ENCODE results near the gene SPINT1. TPM values are rescaled to one million over a fixed set of nuclear protein-coding genes. Genes with fewer than 3 reads are reported as not detected.

The SPINT1 gene
- total RNA-seq, 1 donor from 2014 or later, result not detected

DNA sequence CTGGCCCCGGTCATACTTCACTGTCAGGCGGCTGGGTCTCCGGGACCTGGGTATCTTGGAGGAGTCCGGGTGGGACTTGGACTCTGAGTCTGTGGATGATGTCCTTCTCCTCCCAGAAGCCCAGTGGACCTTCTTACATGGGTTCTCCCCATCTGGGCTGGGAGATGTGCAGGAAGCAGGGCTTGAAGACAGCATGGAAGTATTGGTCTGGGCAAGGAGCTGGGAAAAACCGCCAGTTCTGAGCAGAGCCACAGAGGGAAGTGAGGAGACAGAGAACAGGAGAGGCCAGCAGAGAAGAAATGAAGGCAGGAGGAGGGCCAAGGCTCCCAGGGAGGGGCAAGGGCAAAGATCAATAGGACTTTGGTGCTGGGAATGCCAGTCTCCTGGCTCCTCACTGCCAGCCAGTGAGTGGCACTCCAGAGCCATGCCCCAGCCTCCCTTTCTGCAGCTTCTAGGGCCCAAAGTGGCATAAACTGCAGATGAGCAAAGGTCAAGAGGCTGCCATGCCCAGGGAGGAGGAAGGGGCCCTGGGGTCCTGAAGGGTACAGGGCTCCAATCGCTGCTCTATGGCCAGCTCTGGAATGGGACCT is 15.3 kb upstream of the SPINT1 start, which contains the start of gene PPP1R14D:
Gene PPP1R14D, minus strand, starts transcription at position 262 of the 590 bp plus-strand sequence. Its CDS starts 67 bp downstream, at position 195.
- DNase-seq (ENCODE audit: low read depth), result no peak

DNA sequence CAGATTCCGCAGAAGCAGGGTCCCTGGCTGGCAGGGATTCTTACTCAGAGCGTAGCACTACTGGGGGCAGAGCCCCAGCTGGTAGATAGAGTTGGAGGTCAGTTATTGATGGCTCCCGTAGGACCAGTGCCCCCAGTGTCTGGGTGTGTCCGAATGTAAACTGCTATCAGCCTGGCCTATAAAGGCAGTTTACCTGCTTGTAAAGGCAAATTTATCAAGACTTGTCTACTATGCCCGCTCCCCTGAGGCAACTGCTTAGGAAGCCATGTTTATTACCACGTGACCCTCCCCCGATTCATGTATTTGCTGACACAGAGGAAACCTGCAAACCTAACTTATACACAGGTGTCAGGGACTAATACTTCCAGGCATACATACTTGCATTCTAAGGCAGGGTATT is 14.7 kb upstream of the SPINT1 start:
- DNase-seq (ENCODE audit: low read depth), result no peak

DNA sequence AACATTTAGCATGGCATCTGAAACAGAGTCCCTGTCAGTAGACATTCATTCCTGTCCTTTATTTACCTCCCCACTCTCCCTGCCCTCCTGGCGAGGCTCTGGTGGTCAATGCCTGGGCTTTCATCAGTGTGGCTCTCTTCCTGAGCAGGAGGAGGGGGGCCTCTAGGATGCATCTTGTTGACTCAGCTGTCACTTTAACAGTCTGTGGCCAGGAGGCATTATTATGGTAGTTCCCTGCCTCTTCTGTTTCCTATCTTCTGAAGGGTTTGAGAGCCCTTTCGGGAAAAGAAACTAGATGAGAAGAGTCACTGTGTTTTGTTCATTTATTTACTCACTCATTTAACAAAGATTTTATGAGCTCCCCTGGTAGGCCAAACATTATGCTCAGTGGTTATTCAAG is 13.0 kb upstream of the SPINT1 start:
- DNase-seq (ENCODE audit: low read depth), result peak; percentile 30

DNA sequence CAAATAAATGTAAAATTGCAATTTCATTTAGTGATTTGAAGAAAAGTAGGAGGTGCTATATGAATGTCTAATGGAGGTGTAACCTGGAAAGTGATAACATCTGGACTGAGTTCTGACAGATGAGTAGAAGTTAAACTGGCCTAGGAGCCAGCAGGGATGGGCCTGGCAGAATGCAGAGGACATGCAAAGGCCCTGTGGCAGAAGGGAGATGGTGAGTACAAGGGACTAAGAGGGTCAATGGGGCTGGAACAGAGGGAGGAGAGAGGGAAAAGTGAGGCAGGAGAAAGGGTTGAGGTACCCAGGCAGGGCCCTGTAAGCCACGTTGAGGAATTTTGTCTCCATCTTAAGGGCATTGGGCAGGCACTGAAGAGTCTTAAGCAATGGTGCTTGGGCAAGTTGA is 12.0 kb upstream of the SPINT1 start:
- no peak for DNase-seq (ENCODE audit: low read depth)

DNA sequence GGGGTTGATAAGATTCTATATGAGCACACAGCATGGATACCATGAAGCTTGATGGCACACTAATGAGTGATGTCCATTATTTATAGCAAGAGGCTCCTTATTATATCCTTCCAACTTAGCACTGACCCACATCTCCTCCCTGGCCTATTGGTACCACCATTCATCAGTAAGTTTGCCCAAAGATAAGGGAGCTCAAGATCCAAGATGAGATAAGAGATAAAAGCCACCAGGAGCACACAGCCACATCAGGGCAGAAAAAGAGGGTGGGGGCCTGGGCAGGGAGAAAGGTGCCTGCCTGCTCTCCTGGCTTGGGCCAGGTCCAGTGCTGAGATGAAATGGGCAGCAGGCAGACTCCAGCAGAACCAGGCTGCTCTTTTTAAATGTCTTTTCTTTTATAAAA is 10.9 kb upstream of the SPINT1 start:
- no peak for DNase-seq (ENCODE audit: low read depth)

DNA sequence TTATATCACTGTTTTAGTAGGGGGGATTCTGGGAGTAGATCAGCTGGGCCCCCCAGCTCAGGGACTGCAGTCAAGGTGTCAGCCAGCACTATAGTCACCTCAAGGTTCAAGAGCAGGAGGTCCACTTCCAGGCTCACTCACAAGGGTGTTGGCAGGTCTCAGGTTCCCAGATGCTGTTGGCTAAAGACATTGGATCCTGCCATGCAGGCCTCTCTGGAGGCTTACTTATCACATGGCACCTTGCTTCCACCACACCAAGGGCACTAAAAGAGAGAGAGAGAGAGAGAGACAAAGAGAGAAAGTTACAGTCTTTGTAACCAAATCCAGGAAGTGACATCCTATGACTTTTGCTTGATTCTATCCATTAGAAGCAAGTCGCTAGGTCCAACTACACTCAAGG is 7.8 kb upstream of the SPINT1 start:
- no peak for DNase-seq (ENCODE audit: low read depth)

DNA sequence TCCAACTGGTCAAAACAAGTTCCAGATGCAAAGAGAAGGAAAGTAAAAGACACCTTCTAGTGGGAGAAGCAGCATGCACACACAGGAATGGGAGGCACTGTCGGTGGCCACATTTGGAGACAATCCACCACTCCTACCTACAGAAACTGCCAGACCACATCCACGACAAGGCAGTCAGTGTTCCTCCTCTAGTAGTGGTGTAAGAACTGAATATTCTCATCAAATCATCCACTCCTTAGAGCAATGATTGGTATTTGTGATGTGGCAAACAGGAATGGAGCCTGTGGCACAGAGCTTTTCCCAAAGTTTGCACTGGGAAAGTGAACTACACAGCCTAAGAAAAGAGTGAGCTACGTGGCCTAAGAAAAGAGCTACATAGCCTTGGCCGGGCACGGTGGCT is 5.1 kb upstream of the SPINT1 start:
- no peak for DNase-seq (ENCODE audit: low read depth)

DNA sequence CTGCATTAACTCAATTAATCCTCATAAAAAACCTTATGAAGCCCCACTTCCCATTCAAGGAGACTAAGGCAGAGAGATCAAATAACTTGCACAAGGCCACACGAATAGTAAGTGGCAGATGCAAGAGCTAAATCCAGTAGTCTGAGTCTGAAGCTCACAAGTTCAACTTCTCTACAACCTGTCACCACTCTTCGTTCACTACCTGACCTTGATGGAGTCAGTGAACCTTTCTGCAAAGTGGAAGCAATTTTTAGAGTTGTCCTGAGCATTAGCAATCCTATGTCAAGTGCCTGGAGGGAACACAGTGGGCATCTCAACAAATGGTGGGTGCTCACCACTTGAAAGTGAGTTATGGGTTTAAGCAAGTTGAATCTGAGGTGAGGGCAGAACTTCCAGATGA is 2.1 kb upstream of the SPINT1 start:
- no peak for DNase-seq (ENCODE audit: low read depth)

DNA sequence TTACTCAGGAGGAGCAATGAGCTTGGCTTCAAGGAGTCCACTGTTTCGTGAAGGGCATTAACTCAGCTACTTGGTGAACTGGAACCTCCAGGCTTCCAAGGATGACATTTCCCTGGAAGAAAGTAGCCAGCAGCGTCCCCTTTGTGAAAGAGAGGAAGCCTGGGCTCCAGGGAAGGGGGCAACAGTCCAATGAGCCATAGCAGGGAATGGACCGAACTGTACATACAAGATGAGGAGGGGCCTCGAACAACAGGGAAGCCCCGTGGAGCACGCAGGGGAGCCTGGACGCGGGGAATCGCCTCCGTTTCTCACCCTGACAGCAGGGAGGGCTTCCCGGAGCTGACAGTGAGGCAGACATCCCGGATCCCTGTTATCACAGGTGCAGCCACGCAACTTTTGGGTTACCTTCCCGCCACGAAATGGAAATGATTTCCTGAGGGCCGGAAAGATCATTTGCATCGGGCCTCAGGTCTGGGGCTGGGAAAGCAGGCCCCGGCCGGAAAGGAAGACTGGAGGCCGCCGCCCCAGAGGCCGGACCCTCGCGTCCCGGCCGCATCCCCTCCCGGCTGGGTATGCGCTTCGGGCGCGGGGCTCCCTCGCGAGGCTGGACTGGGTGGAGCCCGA is 475 bp upstream of the SPINT1 start:
- no peak for DNase-seq (ENCODE audit: low read depth)

DNA sequence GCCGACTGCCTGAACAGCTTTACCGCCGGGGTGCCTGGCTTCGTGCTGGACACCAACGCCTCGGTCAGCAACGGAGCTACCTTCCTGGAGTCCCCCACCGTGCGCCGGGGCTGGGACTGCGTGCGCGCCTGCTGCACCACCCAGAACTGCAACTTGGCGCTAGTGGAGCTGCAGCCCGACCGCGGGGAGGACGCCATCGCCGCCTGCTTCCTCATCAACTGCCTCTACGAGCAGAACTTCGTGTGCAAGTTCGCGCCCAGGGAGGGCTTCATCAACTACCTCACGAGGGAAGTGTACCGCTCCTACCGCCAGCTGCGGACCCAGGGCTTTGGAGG is 815 bp downstream of the SPINT1 start:
- DNase-seq (ENCODE audit: low read depth), result no peak

DNA sequence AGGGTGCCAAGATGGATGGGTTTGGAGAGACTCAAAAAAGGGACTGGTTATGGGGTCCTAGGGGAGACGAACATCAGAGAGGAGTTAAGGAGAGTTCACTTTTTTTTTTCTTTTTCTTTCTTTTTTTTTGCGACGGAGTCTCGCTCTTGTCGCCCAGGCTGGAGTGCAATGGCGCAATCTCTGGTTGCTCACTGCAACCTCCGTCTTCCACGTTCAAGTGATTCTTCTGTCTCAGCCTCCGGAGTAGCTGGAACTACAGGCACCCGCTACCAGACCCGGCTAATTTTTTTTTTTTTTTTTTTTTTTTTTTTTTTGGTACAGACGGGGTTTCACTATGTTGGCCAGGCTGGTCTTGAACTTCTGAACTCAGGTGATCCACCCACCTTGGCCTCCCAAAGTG is 1.2 kb downstream of the SPINT1 start:
- no peak for DNase-seq (ENCODE audit: low read depth)

DNA sequence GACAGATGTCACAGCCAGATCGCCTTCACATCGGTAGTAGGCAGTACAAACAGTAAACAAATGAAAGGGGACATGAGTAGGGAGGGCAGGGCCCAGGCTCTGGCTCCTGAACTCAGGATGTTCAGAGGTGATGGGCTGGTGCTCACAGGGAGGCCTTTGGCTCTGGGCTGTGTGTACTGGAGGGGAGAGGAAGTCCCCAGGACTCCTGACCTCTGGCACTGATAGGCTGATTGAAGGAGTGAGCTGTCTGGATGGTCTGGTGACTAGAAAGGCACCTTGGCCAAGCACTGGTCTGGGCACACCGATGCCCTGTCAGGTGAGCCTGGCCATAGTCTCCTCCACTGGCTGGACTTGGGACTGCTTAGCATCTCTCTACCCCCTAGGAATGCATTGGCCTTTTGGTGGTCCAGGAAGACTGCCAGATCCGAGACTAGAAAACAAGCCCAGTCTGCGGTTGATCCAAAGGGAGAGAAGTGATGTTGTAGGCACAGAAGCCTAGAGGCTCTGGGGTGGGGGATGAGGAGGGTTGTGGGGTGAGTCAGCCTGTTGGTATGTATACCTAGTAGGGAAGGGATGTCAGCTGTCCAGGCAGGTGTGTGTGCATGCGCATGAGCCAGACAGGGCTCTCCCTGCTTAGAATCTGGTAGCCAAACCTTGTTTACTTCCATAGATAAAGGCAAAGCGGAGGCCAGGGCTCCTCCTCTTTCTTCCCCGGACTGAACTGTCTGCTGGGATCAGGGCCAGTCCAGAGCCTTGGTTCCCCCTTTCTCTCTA is 1.9 kb downstream of the SPINT1 start:
- DNase-seq (ENCODE audit: low read depth), result no peak

DNA sequence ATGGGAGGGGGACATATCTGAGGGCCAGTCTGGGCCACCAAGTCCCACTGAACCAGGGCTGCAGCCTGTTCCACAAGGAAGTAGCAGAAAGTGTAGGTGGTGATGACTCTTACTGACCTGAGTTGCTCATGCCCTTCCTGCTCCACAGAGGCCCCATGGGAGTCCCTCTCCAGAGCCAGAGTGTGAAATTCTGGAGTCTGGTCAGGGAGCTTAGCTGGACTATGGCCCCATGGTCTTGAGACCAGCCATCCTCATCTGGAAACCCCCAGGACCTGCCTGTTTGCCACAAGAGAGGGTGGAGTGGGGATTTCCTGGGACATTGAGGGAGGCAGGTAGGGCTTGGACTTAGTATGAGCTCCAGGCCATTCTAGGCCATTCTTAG is 3.0 kb downstream of the SPINT1 start:
- no peak for DNase-seq (ENCODE audit: low read depth)

DNA sequence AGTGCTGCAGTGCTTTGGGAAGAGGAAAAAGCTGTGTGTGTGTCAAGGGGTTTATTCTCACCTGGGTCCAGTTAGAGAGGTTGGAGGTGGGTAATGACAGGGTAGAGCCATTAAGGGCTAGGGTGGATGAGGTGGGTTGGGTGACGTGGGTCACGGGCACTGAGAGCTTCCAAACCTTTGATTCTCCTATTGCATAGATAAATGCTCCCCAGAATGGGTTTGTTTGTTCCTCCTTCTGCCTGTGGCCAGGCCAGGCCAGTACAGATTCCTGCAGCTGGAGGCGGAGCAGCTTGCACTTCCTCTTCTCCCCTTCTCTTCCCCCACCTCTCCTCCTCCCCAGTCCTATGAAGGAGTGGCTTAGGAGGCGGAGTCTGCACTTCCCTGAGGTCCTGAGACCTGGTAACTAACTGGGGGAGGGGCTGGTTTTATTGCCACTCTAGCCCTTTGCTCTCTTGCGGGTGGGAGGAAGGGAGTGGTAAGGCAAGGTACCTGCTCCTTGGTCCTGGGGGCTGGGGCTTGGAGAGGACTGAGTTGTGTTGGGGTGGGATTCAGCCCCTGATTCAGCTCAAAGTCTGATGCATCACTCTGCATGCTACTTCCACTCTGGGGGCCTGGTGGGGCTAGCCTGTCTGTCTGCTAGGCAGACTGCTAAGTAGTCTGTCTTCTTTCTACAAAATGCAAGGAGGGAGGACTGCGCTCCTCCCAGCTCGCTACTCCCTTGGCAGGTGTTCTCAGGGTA is 3.5 kb downstream of the SPINT1 start:
- DNase-seq (ENCODE audit: low read depth), result no peak

DNA sequence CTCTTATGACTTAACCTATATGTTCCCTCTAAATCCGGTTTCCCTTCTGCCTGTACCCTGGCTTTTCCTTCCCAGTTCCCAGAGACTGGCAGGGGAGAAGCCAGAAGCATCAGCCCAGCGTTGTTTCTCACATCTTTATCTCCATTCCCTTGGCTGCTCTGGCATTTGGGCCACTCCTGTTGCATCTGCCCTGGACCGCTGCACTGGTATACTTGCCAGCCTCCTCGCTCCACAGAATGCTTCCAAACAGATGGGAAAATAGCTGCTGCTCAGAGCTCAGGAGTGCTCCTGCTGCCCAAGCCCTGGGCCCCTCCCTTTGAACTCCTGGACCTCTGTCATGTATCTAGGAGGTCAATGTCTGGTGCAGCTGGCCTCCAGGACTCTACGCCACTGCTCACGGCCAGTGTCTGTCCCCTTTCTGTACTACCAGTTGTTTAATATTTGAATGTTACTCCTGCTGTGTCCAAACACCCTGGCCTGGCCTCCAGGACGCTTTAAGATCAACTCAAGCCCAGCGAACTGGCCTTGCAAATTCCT is 6.8 kb downstream of the SPINT1 start:
- DNase-seq (ENCODE audit: low read depth), result no peak

DNA sequence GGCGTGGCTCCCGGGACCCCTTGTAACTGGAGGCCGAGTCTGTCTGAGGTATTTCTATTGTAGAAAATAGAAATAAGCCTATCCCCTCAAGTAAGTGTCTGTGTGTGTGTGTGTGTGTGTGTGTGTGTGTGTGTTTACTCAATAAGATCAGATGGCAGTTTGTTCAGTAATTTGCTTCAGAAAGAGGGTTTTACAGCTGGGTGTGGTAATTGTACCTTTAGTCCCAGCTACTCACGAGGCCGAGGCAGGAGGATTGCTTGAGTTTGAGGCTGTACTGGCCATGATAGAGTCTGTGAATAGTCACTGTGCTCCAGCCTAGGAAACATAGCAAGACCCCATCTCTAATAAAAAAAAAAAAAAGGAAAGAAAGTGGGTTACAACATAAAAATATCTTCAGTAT is 8.7 kb downstream of the SPINT1 start:
- no peak for DNase-seq (ENCODE audit: low read depth)

DNA sequence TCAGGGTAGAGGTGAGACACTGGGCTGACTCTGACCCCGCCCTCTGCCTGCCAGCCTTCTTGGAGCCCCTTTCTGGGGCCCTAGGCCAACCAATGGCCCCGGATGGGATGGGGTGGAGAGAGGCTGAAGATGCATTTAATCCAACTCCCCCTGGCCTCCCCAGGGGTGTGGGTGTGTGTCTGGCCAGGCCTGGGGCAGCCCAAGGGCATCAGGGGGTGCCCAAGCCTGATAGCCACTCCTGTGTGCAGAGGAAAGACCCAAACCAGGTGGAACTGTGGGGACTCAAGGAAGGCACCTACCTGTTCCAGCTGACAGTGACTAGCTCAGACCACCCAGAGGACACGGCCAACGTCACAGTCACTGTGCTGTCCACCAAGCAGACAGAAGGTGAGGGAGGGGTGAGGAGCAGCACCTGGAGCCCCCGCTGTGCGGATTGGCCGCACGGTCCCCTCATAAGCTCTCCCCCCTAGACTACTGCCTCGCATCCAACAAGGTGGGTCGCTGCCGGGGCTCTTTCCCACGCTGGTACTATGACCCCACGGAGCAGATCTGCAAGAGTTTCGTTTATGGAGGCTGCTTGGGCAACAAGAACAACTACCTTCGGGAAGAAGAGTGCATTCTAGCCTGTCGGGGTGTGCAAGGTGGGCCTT is 9.5 kb downstream of the SPINT1 start:
- no peak for DNase-seq (ENCODE audit: low read depth)

DNA sequence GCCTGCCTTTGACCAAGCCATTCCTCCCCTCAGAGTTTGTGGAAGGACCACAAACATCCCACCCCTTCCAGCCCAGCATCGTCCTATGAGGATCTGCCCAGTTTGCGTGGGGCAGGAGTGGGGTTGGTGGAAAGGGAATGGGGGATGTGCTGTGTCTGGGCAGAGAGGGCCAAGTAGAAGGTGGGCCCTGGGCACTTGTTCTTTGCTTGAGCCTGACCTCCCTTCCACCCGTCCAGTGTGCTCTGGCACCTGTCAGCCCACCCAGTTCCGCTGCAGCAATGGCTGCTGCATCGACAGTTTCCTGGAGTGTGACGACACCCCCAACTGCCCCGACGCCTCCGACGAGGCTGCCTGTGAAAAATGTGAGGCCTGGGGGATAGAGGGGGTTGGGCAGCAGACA is 10.3 kb downstream of the SPINT1 start:
- no peak for DNase-seq (ENCODE audit: low read depth)

DNA sequence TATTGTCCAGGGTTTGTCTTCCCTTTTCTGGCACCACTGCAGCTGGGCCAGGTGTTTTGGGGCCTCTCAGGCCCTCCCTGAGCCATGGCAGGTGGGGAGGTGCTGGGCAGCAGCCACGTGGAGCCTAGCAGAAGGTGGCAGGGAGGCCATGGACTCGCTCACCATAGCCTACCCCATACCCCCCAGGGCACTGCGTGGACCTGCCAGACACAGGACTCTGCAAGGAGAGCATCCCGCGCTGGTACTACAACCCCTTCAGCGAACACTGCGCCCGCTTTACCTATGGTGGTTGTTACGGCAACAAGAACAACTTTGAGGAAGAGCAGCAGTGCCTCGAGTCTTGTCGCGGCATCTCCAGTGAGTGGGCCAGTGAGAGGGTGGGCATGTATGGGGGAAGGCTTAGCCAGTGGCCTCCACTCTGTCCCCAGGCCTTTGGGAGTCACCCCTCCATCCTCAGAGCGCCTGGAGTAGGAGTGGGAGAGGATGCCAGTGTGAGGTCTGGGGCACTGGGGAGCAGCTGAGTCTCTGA is 11.9 kb downstream of the SPINT1 start:
- DNase-seq (ENCODE audit: low read depth), result no peak

DNA sequence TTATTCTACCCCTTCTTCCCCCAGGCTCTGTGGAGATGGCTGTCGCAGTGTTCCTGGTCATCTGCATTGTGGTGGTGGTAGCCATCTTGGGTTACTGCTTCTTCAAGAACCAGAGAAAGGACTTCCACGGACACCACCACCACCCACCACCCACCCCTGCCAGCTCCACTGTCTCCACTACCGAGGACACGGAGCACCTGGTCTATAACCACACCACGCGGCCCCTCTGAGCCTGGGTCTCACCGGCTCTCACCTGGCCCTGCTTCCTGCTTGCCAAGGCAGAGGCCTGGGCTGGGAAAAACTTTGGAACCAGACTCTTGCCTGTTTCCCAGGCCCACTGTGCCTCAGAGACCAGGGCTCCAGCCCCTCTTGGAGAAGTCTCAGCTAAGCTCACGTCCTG is 12.9 kb downstream of the SPINT1 start:
- no peak for DNase-seq (ENCODE audit: low read depth)

Data from myocyte (in vitro differentiated cells).